ENCODE measurements around the gene OR9Q1.

The OR9Q1 gene

DNA sequence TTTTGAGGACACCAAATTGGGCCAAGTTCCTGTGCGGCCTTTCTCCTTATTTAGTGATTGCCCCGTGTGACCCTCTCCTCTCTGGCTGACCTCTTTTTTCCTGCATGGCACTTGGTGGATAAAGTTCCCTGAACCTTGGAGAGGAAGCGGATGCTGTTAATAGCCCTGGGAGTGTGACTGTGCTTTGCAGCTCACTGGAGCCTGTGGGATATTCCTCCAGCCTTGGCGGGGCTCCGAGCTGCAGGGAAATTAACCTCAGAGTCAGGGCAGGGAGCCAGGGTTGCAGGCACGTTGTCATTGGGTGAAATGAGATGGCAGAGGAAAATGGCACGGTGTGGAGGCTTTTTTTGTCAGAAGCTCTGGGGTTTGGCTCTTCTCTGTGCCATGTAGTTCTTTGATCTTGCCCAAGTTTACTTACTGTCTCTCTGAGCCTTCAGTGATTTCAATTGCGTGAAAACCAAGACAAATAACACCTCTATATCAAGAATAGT, 965 bp downstream of the OR9Q1 start:
- ChIA-PET CTCF (no interaction called here), POLR2A (no interaction called here)
- DNase-seq (ENCODE audit: extremely low spot score): no peak
- TF ChIP-seq, protein P1, sequence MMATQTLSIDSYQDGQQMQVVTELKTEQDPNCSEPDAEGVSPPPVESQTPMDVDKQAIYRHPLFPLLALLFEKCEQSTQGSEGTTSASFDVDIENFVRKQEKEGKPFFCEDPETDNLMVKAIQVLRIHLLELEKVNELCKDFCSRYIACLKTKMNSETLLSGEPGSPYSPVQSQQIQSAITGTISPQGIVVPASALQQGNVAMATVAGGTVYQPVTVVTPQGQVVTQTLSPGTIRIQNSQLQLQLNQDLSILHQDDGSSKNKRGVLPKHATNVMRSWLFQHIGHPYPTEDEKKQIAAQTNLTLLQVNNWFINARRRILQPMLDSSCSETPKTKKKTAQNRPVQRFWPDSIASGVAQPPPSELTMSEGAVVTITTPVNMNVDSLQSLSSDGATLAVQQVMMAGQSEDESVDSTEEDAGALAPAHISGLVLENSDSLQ (IDR thresholded peaks at IDR 0.05): no peak
- TF ChIP-seq FOXK2 (IDR thresholded peaks at IDR 0.05): no peak
- no peak for TF ChIP-seq FOXA1 (IDR thresholded peaks at IDR 0.05)
- TF ChIP-seq CTBP1 (IDR thresholded peaks at IDR 0.05; ENCODE audit: borderline replicate concordance): no peak
- TF ChIP-seq ELF4 (IDR thresholded peaks at IDR 0.05): no peak
- no peak for TF ChIP-seq HDGF (IDR thresholded peaks at IDR 0.05; ENCODE audit: borderline replicate concordance)
- no peak for TF ChIP-seq ZNF384 (IDR thresholded peaks at IDR 0.05)

DNA sequence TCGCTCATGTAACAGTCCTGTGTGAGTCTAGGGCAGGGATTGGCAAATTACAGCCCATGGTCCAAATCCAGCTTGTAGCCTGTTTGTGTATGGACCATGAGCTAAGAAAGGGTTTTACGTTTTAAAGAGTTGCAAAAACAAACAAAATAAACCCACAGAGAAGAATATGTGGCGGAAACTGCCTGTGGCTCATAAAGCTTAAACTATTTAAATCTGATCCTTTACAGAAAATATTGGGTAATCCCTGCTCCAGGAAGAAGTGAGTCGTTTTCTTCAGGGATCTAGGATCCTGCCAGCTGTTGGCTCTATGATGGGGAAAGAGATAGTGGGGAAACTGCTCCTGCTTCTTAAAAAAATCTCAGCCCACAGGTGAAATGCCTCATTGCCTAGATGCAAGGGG, 3.7 kb downstream of the OR9Q1 start:
- DNase-seq (ENCODE audit: extremely low spot score): no peak
- ChIA-PET POLR2A (no interaction called here), CTCF (no interaction called here)
- TF ChIP-seq FOXA1 (IDR thresholded peaks at IDR 0.05) (no peak), TARDBP (IDR thresholded peaks at IDR 0.05) (no peak), SP1 (IDR thresholded peaks at IDR 0.05) (no peak), ZNF384 (IDR thresholded peaks at IDR 0.05) (no peak), CTBP1 (IDR thresholded peaks at IDR 0.05; ENCODE audit: borderline replicate concordance) (no peak), NFRKB (IDR thresholded peaks at IDR 0.05) (no peak), FOXM1 (IDR thresholded peaks at IDR 0.05; ENCODE audit: borderline replicate concordance) (no peak), FOXK2 (IDR thresholded peaks at IDR 0.05) (no peak), SUZ12 (IDR thresholded peaks at IDR 0.05) (no peak), LEF1 (IDR thresholded peaks at IDR 0.05; ENCODE audit: borderline replicate concordance) (no peak), ARNT (IDR thresholded peaks at IDR 0.05) (no peak), ELF4 (IDR thresholded peaks at IDR 0.05) (no peak), HDGF (IDR thresholded peaks at IDR 0.05; ENCODE audit: borderline replicate concordance) (no peak), L3MBTL2 (conservative IDR thresholded peaks at IDR 0.05) (no peak)
- TF ChIP-seq, protein P1 (IDR thresholded peaks at IDR 0.05): no peak

DNA sequence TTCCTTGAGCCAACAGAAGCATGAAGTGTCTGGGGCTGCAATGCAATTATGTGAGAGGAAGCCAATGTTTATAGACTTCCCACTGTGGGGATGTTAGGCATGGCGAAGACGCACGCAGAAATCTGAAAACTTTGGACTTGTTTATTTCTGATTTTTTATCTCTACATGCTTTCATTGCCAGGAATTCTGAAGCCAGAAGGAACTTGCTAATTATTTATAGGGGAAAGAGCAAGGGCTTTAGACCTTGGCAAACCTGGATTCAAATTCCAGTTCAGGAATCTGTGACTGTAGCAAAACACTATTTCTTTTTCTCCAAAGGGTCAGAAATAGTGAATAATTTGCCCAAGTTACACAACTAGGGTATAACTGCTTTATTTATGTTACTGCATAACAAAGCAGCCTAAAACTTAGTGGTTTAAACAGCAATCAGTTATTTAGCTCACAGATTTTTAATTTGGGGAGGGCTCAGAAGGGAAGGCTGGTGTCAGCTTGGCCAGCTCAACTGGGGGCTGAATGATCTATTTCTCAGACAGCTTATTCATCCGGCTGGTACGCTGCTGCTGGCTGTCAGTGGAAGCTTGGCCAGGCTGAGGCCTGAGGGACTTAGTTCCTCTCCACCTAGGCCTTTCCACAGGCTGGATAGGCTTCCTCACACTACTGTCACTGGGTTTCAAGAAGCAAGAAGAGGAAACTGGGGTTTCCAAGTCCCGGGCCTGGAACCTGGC, 5.2 kb downstream of the OR9Q1 start:
- ChIA-PET POLR2A (no interaction called here), CTCF (no interaction called here)
- no peak for TF ChIP-seq CTBP1 (IDR thresholded peaks at IDR 0.05; ENCODE audit: borderline replicate concordance)
- TF ChIP-seq L3MBTL2 (conservative IDR thresholded peaks at IDR 0.05): no peak
- TF ChIP-seq, protein P1 (IDR thresholded peaks at IDR 0.05): no peak
- no peak for TF ChIP-seq NFRKB (IDR thresholded peaks at IDR 0.05)
- TF ChIP-seq TARDBP (IDR thresholded peaks at IDR 0.05): no peak
- no peak for TF ChIP-seq SUZ12 (IDR thresholded peaks at IDR 0.05)
- no peak for TF ChIP-seq ELF4 (IDR thresholded peaks at IDR 0.05)
- no peak for TF ChIP-seq FOXA1 (IDR thresholded peaks at IDR 0.05)
- no peak for TF ChIP-seq BHLHE40 (IDR thresholded peaks at IDR 0.05; ENCODE audit: borderline replicate concordance)
- DNase-seq (ENCODE audit: extremely low spot score): no peak

DNA sequence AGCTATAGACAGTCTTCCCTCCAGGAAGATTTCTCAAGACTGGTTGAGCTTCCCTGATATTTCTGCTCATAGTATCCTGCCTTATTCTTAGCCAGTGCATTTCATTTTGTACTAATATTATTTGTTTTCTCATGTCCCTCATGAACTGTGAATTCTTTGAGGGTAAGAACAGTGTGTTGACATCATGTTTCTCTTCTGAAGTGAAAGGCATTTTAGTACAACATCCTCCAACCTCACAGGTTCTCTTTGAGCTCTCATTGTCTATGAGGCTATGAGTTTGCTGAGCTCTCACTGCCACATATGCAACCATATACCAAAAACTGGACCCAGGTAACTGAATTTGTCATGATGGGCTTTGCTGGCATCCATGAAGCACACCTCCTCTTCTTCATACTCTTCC, 7.0 kb downstream of the OR9Q1 start, which contains the start of gene OR6Q1:
OR6Q1 (plus strand) TSS at position 301 of the 400 bp plus-strand sequence; CDS start at position 301, 0 bp downstream.
- DNase-seq (ENCODE audit: extremely low spot score): no peak
- ChIA-PET POLR2A (no interaction called here), CTCF (no interaction called here)
- no peak for TF ChIP-seq ARNT (IDR thresholded peaks at IDR 0.05)
- TF ChIP-seq L3MBTL2 (conservative IDR thresholded peaks at IDR 0.05): no peak
- TF ChIP-seq HDGF (IDR thresholded peaks at IDR 0.05; ENCODE audit: borderline replicate concordance): no peak
- TF ChIP-seq, protein P1 (IDR thresholded peaks at IDR 0.05): no peak
- TF ChIP-seq TARDBP (IDR thresholded peaks at IDR 0.05): no peak
- TF ChIP-seq ZNF384 (IDR thresholded peaks at IDR 0.05): no peak
- TF ChIP-seq FOXK2 (IDR thresholded peaks at IDR 0.05): no peak
- TF ChIP-seq LEF1 (IDR thresholded peaks at IDR 0.05; ENCODE audit: borderline replicate concordance): no peak
- no peak for TF ChIP-seq BHLHE40 (IDR thresholded peaks at IDR 0.05; ENCODE audit: borderline replicate concordance)
- TF ChIP-seq ELF4 (IDR thresholded peaks at IDR 0.05): no peak
- TF ChIP-seq SP1 (IDR thresholded peaks at IDR 0.05): no peak
- TF ChIP-seq FOXA1 (IDR thresholded peaks at IDR 0.05): no peak
- no peak for TF ChIP-seq CTBP1 (IDR thresholded peaks at IDR 0.05; ENCODE audit: borderline replicate concordance)
- TF ChIP-seq SUZ12 (IDR thresholded peaks at IDR 0.05): no peak
- TF ChIP-seq FOXM1 (IDR thresholded peaks at IDR 0.05; ENCODE audit: borderline replicate concordance): no peak
- no peak for TF ChIP-seq NFRKB (IDR thresholded peaks at IDR 0.05)

DNA sequence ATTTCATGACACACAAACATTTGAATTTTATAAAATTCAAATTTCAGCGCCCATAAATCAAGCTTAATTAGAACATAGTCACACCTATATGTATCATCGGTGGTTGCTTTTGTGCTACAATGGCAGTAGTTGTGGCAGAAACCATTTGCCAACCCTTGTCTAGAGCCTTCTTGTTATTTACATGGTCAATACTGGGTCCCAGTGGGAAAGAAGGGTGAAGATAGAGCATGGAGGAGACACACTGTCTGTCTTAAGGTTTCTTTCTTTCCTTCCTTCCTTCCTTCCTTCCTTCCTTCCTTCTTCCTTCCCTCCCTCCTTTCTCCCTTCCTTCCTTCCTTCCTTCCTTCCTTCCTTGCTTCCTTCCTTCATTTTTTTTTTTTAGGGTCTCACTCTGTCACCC, 10.8 kb downstream of the OR9Q1 start:
- ChIA-PET CTCF (no interaction called here), POLR2A (no interaction called here)
- no peak for DNase-seq (ENCODE audit: extremely low spot score)

More for the DNA sequence above, 10.8 kb downstream of the OR9Q1 start:
- TF ChIP-seq FOXA1 (IDR thresholded peaks at IDR 0.05): no peak
- no peak for TF ChIP-seq BHLHE40 (IDR thresholded peaks at IDR 0.05; ENCODE audit: borderline replicate concordance)
- no peak for TF ChIP-seq L3MBTL2 (conservative IDR thresholded peaks at IDR 0.05)
- TF ChIP-seq SP1 (IDR thresholded peaks at IDR 0.05): no peak
- no peak for TF ChIP-seq NFRKB (IDR thresholded peaks at IDR 0.05)
- TF ChIP-seq FOXM1 (IDR thresholded peaks at IDR 0.05; ENCODE audit: borderline replicate concordance): no peak
- TF ChIP-seq ARNT (IDR thresholded peaks at IDR 0.05): no peak
- no peak for TF ChIP-seq ELF4 (IDR thresholded peaks at IDR 0.05)

All from HEK293T (cell line).